ENCODE measurements around the gene PIGS. TPM values are rescaled to one million over a fixed set of nuclear protein-coding genes. Genes with fewer than 3 reads are reported as not detected.
"Not testable (repeated sequence)": the region's sequence is repeated elsewhere in the genome, so short reads cannot be mapped to it uniquely, and the experiment has no call there.

PIGS gene
- total RNA-seq, 1 donor from 2014 or later, result 52.9 TPM

GRCh38 chr17:28529013-28529400, 42.3 kb downstream of the PIGS start:
- no peak for DNase-seq (ENCODE audit: low spot score)

- no peak for DNase-seq (ENCODE audit: low spot score)
Measured at GRCh38 chr17:28528327-28529012, 42.9 kb downstream of the PIGS start.

- DNase-seq (ENCODE audit: low spot score), result peak; percentile 76
Measured at GRCh38 chr17:28527859-28528258, 43.5 kb downstream of the PIGS start.

- no peak for DNase-seq (ENCODE audit: low spot score)
Measured at GRCh38 chr17:28527181-28527681, 44.1 kb downstream of the PIGS start.

GRCh38 chr17:28526381-28526780, 44.9 kb downstream of the PIGS start:
- DNase-seq (ENCODE audit: low spot score), result no peak

- DNase-seq (ENCODE audit: low spot score), result peak; percentile 75
Measured at GRCh38 chr17:28524476-28525424, 46.6 kb downstream of the PIGS start.

GRCh38 chr17:28523876-28524275, 47.4 kb downstream of the PIGS start:
- DNase-seq (ENCODE audit: low spot score), result no peak

GRCh38 chr17:28523186-28523585, 48.1 kb downstream of the PIGS start:
- DNase-seq (ENCODE audit: low spot score), result no peak

- DNase-seq (ENCODE audit: low spot score), result not testable (repeated sequence)
Measured at GRCh38 chr17:28522281-28522680, 49.0 kb downstream of the PIGS start.

- no peak for DNase-seq (ENCODE audit: low spot score)
Measured at GRCh38 chr17:28521311-28522085, 49.8 kb downstream of the PIGS start.

- no peak for DNase-seq (ENCODE audit: low spot score)
Measured at GRCh38 chr17:28520687-28521086, 50.6 kb downstream of the PIGS start.

GRCh38 chr17:28519236-28519635, 52.1 kb downstream of the PIGS start:
- DNase-seq (ENCODE audit: low spot score), result no peak

- no peak for DNase-seq (ENCODE audit: low spot score)
Measured at GRCh38 chr17:28518578-28518977, 52.7 kb downstream of the PIGS start.

GRCh38 chr17:28518132-28518531, 53.2 kb downstream of the PIGS start:
- no peak for DNase-seq (ENCODE audit: low spot score)

GRCh38 chr17:28515518-28515917, 55.8 kb downstream of the PIGS start:
- DNase-seq (ENCODE audit: low spot score), result no peak

- no peak for DNase-seq (ENCODE audit: low spot score)
Measured at GRCh38 chr17:28514561-28515002, 56.7 kb downstream of the PIGS start.

GRCh38 chr17:28513476-28513875, 57.8 kb downstream of the PIGS start:
- no peak for DNase-seq (ENCODE audit: low spot score)

- DNase-seq (ENCODE audit: low spot score), result no peak
Measured at GRCh38 chr17:28511858-28512461, 59.4 kb downstream of the PIGS start.

- DNase-seq (ENCODE audit: low spot score), result no peak
Measured at GRCh38 chr17:28509789-28510188, 61.5 kb downstream of the PIGS start.

GRCh38 chr17:28508211-28508724, 63.1 kb downstream of the PIGS start:
- no peak for DNase-seq (ENCODE audit: low spot score)

GRCh38 chr17:28507567-28508203, 63.6 kb downstream of the PIGS start:
- no peak for DNase-seq (ENCODE audit: low spot score)
